HUES48 (cell line): ENCODE results near the gene FHAD1.

Experiments
- H3K27ac ChIP-seq: one replicate; pipeline ENCODE4 v1.7.0; 2013; ENCODE audit warnings: low read depth, low read length, inconsistent platforms
- H3K27me3 ChIP-seq: 2 replicates; pipeline ENCODE4 v1.6.1; 2013; ENCODE audit warnings: mild to moderate bottlenecking, low read length; ENCODE audit not compliant: control insufficient read depth, insufficient read depth
- H3K36me3 ChIP-seq: 2 replicates; pipeline ENCODE4 v1.6.1; 2013; ENCODE audit warnings: low read length; ENCODE audit not compliant: control insufficient read depth, insufficient read depth
- H3K4me1 ChIP-seq: 2 replicates; pipeline ENCODE4 v1.6.1; 2013; ENCODE audit warnings: mild to moderate bottlenecking, low read length; ENCODE audit not compliant: control insufficient read depth, insufficient read depth
- H3K4me3 ChIP-seq: 2 replicates; pipeline ENCODE4 v1.5.1; 2013; ENCODE audit warnings: mild to moderate bottlenecking, low read depth, low read length
- H3K9ac ChIP-seq: 2 replicates; pipeline ENCODE4 v1.6.1; 2013; ENCODE audit warnings: mild to moderate bottlenecking, low read depth, low read length, moderate library complexity
- H3K9me3 ChIP-seq: 2 replicates; pipeline ENCODE4 v1.6.1; 2013; ENCODE audit warnings: low read length; ENCODE audit not compliant: control insufficient read depth, insufficient read depth

FHAD1 gene

GRCh38 chr1:15406614-15407559 lies 159.9 kb downstream of the FHAD1 start:
- Histone ChIP-seq H3K4me1 (peaks cover 13% of the 10 kb centered on the region; the same call in 1 of the 2 replicates), H3K36me3 (no peaks in the 10 kb centered on the region), H3K27ac (no peak overlapping the region), H3K27me3 (peaks cover 26% of the 10 kb centered on the region), H3K9me3 (no peaks in the 10 kb centered on the region), H3K9ac (no peak overlapping the region), H3K4me3 (no peak overlapping the region)

- Histone ChIP-seq H3K27me3 (peaks cover 26% of the 10 kb centered on the region), H3K27ac (no peak overlapping the region), H3K4me1 (peaks cover 13% of the 10 kb centered on the region; the same call in 1 of the 2 replicates), H3K4me3 (no peak overlapping the region), H3K9ac (no peak overlapping the region), H3K36me3 (no peaks in the 10 kb centered on the region), H3K9me3 (no peaks in the 10 kb centered on the region)
These were observed 160.6 kb downstream of the FHAD1 start for GRCh38 chr1:15407580-15407979.

DNA sequence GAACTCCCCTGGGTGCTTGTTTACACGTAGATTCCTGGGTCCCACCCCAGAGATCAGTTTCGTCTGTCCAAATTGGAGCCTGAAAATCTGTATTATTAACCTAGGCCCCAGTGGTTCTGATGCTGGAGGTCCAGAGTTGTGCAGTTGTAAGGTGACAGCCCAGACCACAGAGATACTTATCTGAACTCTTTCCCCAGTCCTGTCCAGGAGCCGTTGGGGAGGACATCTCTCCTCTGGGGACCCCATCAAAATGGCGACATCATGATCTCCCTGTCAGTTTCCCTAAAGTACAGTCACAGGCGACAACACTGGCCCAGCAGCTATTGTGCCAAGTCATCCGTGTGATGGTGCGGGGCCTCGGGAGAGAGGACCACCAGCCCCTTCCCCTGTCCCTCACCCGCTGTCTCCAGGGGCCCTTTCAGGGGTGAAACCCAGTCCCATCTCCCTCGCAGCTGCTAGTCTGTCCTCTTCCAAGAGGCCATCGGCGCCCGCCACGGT lies 161.9 kb downstream of the FHAD1 start:
- H3K9ac ChIP-seq = no peak overlapping the region
- H3K27ac ChIP-seq = no peak overlapping the region
- no peaks in the 10 kb centered on the region for H3K9me3 ChIP-seq

DNA sequence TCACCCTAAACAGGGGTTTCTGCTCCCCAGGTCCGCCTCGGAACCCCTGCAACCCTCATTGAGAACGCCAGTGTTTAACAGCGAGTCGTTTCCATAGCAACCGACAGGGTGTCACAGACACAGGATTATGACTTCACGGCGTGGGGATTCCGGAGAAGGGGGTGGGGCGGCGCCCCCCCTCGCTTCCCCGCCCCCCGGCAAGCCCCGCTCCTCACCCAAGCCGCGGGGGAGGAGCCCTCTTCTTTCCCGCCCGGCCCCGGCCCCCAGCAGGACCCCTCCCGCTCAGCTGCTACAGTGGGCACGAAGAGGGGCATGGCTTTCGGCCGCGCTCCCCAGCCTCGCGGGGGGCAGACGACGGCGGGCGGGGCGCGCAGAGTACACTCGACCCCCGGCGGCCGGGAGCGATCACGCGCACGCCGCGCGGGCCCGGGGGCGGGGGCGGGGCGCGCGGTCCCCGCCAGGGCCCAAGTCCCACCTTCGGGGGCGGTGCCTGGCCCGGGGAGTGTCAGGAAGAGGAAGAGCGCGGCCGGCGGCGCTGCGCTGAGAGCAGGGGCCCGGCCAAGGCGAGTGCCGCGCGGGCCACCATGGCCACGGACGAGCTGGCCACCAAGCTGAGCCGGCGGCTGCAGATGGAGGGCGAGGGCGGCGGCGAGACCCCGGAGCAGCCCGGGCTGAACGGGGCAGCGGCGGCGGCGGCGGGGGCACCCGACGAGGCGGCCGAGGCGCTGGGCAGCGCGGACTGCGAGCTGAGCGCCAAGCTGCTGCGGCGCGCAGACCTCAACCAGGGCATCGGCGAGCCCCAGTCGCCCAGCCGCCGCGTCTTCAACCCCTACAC lies 162.6 kb downstream of the FHAD1 start, which contains the start of gene EFHD2:
Gene EFHD2, plus strand, starts transcription at position 501 of the 835 bp plus-strand sequence. Its CDS starts 84 bp downstream, at position 585.
- no peak within 1 kb of the TSS for H3K27ac ChIP-seq
- no peaks in the 10 kb centered on the region for H3K9me3 ChIP-seq
- no peak within 1 kb of the TSS; the same call in 1 of the 2 replicates for H3K9ac ChIP-seq
- peak within 1 kb of the TSS; percentile 76 for H3K4me3 ChIP-seq
- peaks cover 13% of the 10 kb centered on the region; the same call in 1 of the 2 replicates for H3K4me1 ChIP-seq
- no peaks in the 10 kb centered on the region for H3K36me3 ChIP-seq
- peaks cover 26% of the 10 kb centered on the region for H3K27me3 ChIP-seq

More for the DNA sequence above, 161.9 kb downstream of the FHAD1 start:
- Histone ChIP-seq H3K4me1 (peaks cover 13% of the 10 kb centered on the region; the same call in 1 of the 2 replicates), H3K27me3 (peaks cover 26% of the 10 kb centered on the region), H3K4me3 (peak overlapping the region; percentile 76), H3K36me3 (no peaks in the 10 kb centered on the region)

GRCh38 chr1:15410223-15410883 lies 163.3 kb downstream of the FHAD1 start:
- H3K4me3 ChIP-seq = peak overlapping the region; percentile 76
- H3K9me3 ChIP-seq = no peaks in the 10 kb centered on the region
- peaks cover 26% of the 10 kb centered on the region for H3K27me3 ChIP-seq
- peaks cover 13% of the 10 kb centered on the region; the same call in 1 of the 2 replicates for H3K4me1 ChIP-seq
- no peak overlapping the region; the same call in 1 of the 2 replicates for H3K9ac ChIP-seq
- H3K36me3 ChIP-seq = no peaks in the 10 kb centered on the region
- H3K27ac ChIP-seq = no peak overlapping the region

DNA sequence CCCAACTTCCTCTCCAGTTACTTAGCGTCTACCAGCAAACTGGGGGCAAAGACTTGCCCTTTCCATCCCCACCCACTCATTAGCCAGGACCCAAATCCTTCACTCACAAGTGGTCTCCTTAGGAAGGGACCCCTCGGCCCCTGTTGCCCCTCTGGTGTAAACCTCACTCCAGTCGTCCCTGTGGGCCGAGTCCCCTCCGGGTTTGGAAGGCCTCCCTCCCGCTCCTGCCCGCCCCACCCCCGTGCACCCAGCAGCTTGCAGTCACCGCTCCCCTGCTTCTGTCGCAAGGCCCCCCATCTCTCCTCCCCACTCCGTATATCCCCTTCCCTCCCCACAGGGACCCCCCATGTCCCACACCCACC lies 163.8 kb downstream of the FHAD1 start:
- H3K9ac ChIP-seq = no peak overlapping the region
- H3K27me3 ChIP-seq = peaks cover 26% of the 10 kb centered on the region
- H3K36me3 ChIP-seq = 0 out of 2 replicates have a peak, but pooled peaks cover 2% of the 10 kb centered on the region
- H3K9me3 ChIP-seq = no peaks in the 10 kb centered on the region
- peak overlapping the region; percentile 76 for H3K4me3 ChIP-seq
- H3K27ac ChIP-seq = no peak overlapping the region
- H3K4me1 ChIP-seq = peaks cover 13% of the 10 kb centered on the region; the same call in 1 of the 2 replicates

GRCh38 chr1:15411593-15412137 lies 164.6 kb downstream of the FHAD1 start:
- H3K27me3 ChIP-seq = peaks cover 26% of the 10 kb centered on the region
- no peak overlapping the region; the same call in 1 of the 2 replicates for H3K4me3 ChIP-seq
- H3K36me3 ChIP-seq = 0 out of 2 replicates have a peak, but pooled peaks cover 2% of the 10 kb centered on the region
- H3K4me1 ChIP-seq = peaks cover 13% of the 10 kb centered on the region; the same call in 1 of the 2 replicates
- no peak overlapping the region for H3K9ac ChIP-seq
- no peak overlapping the region for H3K27ac ChIP-seq
- H3K9me3 ChIP-seq = no peaks in the 10 kb centered on the region

GRCh38 chr1:15412175-15412800 lies 165.3 kb downstream of the FHAD1 start:
- Histone ChIP-seq H3K27ac (no peak overlapping the region), H3K9ac (no peak overlapping the region), H3K9me3 (no peaks in the 10 kb centered on the region), H3K36me3 (0 out of 2 replicates have a peak, but pooled peaks cover 2% of the 10 kb centered on the region), H3K27me3 (peaks cover 26% of the 10 kb centered on the region), H3K4me3 (no peak overlapping the region), H3K4me1 (peaks cover 13% of the 10 kb centered on the region; the same call in 1 of the 2 replicates)

GRCh38 chr1:15412843-15413242 lies 165.8 kb downstream of the FHAD1 start:
- H3K36me3 ChIP-seq = 0 out of 2 replicates have a peak, but pooled peaks cover 2% of the 10 kb centered on the region
- no peak overlapping the region for H3K9ac ChIP-seq
- no peak overlapping the region for H3K4me3 ChIP-seq
- peaks cover 26% of the 10 kb centered on the region for H3K27me3 ChIP-seq
- H3K9me3 ChIP-seq = no peaks in the 10 kb centered on the region
- H3K27ac ChIP-seq = no peak overlapping the region
- H3K4me1 ChIP-seq = peaks cover 13% of the 10 kb centered on the region; the same call in 1 of the 2 replicates
